Measurements from ENCODE around the gene KDF1.

Gene KDF1

GRCh38 chr1:26945138-26945537 is 15.1 kb downstream of the KDF1 start:
- ATAC-seq (ENCODE audit: insufficient read depth, low read depth) (no peak), DNase-seq (no peak)
- no peak for TF ChIP-seq EZH2 (IDR thresholded peaks at IDR 0.05; ENCODE audit: borderline replicate concordance, low read depth, low read length, severe bottlenecking)
- TF ChIP-seq, protein P1, sequence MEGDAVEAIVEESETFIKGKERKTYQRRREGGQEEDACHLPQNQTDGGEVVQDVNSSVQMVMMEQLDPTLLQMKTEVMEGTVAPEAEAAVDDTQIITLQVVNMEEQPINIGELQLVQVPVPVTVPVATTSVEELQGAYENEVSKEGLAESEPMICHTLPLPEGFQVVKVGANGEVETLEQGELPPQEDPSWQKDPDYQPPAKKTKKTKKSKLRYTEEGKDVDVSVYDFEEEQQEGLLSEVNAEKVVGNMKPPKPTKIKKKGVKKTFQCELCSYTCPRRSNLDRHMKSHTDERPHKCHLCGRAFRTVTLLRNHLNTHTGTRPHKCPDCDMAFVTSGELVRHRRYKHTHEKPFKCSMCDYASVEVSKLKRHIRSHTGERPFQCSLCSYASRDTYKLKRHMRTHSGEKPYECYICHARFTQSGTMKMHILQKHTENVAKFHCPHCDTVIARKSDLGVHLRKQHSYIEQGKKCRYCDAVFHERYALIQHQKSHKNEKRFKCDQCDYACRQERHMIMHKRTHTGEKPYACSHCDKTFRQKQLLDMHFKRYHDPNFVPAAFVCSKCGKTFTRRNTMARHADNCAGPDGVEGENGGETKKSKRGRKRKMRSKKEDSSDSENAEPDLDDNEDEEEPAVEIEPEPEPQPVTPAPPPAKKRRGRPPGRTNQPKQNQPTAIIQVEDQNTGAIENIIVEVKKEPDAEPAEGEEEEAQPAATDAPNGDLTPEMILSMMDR (IDR thresholded peaks at IDR 0.05; ENCODE audit: borderline replicate concordance, extremely low read depth, low read length, poor library complexity, severe bottlenecking): no peak
- Histone ChIP-seq H3K27ac (ENCODE audit: low read length) (no peak overlapping the region), H4K20me1 (ENCODE audit: insufficient read depth, low read length) (peaks cover 3% of the 10 kb centered on the region; the same call in 1 of the 2 replicates), H3K9me3 (ENCODE audit: insufficient read depth, low read length, severe bottlenecking) (no peaks in the 10 kb centered on the region), H3K4me2 (ENCODE audit: insufficient read depth, low read length) (no peak overlapping the region), H2AFZ (ENCODE audit: low read depth, low read length) (no peak overlapping the region), H3K79me2 (ENCODE audit: insufficient read depth, low read length) (no peaks in the 10 kb centered on the region), H3K9ac (ENCODE audit: low read depth, low read length) (no peak overlapping the region), H3K27me3 (ENCODE audit: insufficient read depth, low read length, poor library complexity) (no peaks in the 10 kb centered on the region), H3K4me3 (ENCODE audit: low read depth in 1 of 2, low read length in 2 of 2) (no peak overlapping the region), H3K36me3 (ENCODE audit: insufficient read depth, low read length) (peaks cover 57% of the 10 kb centered on the region), H3K4me1 (ENCODE audit: insufficient read depth, low read length) (no peaks in the 10 kb centered on the region)

DNA sequence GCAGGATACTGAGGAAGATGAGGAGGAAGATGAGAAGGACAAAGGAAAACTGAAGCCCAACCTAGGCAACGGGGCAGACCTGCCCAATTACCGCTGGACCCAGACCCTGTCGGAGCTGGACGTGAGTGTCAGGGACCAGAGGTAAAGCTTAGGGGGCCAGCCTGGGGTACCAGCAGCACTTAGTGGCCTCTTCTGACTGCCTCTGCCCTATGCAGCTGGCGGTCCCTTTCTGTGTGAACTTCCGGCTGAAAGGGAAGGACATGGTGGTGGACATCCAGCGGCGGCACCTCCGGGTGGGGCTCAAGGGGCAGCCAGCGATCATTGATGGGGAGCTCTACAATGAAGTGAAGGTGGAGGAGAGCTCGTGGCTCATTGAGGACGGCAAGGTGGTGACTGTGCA is 17.6 kb downstream of the KDF1 start:
- DNase-seq (no peak), ATAC-seq (ENCODE audit: insufficient read depth, low read depth) (no peak)
- Histone ChIP-seq H3K27ac (ENCODE audit: low read length) (no peak overlapping the region), H3K9ac (ENCODE audit: low read depth, low read length) (no peak overlapping the region), H3K9me3 (ENCODE audit: insufficient read depth, low read length, severe bottlenecking) (no peaks in the 10 kb centered on the region), H3K4me3 (ENCODE audit: low read depth in 1 of 2, low read length in 2 of 2) (no peak overlapping the region), H3K27me3 (ENCODE audit: insufficient read depth, low read length, poor library complexity) (no peaks in the 10 kb centered on the region), H3K4me1 (ENCODE audit: insufficient read depth, low read length) (no peaks in the 10 kb centered on the region), H3K4me2 (ENCODE audit: insufficient read depth, low read length) (no peak overlapping the region), H4K20me1 (ENCODE audit: insufficient read depth, low read length) (peaks cover 25% of the 10 kb centered on the region), H3K79me2 (ENCODE audit: insufficient read depth, low read length) (peaks cover 23% of the 10 kb centered on the region), H2AFZ (ENCODE audit: low read depth, low read length) (no peak overlapping the region), H3K36me3 (ENCODE audit: insufficient read depth, low read length) (peaks cover 79% of the 10 kb centered on the region)
- no peak for TF ChIP-seq EZH2 (IDR thresholded peaks at IDR 0.05; ENCODE audit: borderline replicate concordance, low read depth, low read length, severe bottlenecking)
- TF ChIP-seq, protein P1 (IDR thresholded peaks at IDR 0.05; ENCODE audit: borderline replicate concordance, extremely low read depth, low read length, poor library complexity, severe bottlenecking): no peak

- no peak for ATAC-seq (ENCODE audit: insufficient read depth, low read depth)
- no peaks in the 10 kb centered on the region for H3K9me3 ChIP-seq (ENCODE audit: insufficient read depth, low read length, severe bottlenecking)
- no peak for DNase-seq
These were observed 19.0 kb downstream of the KDF1 start for GRCh38 chr1:26941311-26941710.

More at GRCh38 chr1:26941311-26941710, 19.0 kb downstream of the KDF1 start:
- H3K27ac ChIP-seq (ENCODE audit: low read length): no peak overlapping the region
- no peak overlapping the region for H3K4me2 ChIP-seq (ENCODE audit: insufficient read depth, low read length)
- H3K4me3 ChIP-seq (ENCODE audit: low read depth in 1 of 2, low read length in 2 of 2): no peak overlapping the region
- H3K27me3 ChIP-seq (ENCODE audit: insufficient read depth, low read length, poor library complexity): no peaks in the 10 kb centered on the region
- H3K36me3 ChIP-seq (ENCODE audit: insufficient read depth, low read length): peaks cover 81% of the 10 kb centered on the region
- H3K79me2 ChIP-seq (ENCODE audit: insufficient read depth, low read length): peaks cover 35% of the 10 kb centered on the region
- no peak for TF ChIP-seq EZH2 (IDR thresholded peaks at IDR 0.05; ENCODE audit: borderline replicate concordance, low read depth, low read length, severe bottlenecking)
- TF ChIP-seq, protein P1 (IDR thresholded peaks at IDR 0.05; ENCODE audit: borderline replicate concordance, extremely low read depth, low read length, poor library complexity, severe bottlenecking): no peak
- H2AFZ ChIP-seq (ENCODE audit: low read depth, low read length): no peak overlapping the region
- H3K4me1 ChIP-seq (ENCODE audit: insufficient read depth, low read length): no peaks in the 10 kb centered on the region
- H4K20me1 ChIP-seq (ENCODE audit: insufficient read depth, low read length): peaks cover 36% of the 10 kb centered on the region
- H3K9ac ChIP-seq (ENCODE audit: low read depth, low read length): no peak overlapping the region

Data from DND-41 (cell line).